H1 (cell line): ENCODE results near the gene NLRP11. TPM values are rescaled to one million over a fixed set of nuclear protein-coding genes. Genes with fewer than 3 reads are reported as not detected.

ENCODE experiments used
- CEBPB ChIP-seq: IDR thresholded peaks from 2 replicates; pipeline ENCODE4 v1.6.1; 2012; ENCODE audit warnings: low read depth, low read length
- HDAC6 ChIP-seq: IDR thresholded peaks from one replicate; pipeline ENCODE4 v1.7.1; 2012; ENCODE audit warnings: low read depth, mild to moderate bottlenecking, inconsistent platforms, low read length, moderate library complexity
- MAFK ChIP-seq: IDR thresholded peaks from 2 replicates; pipeline ENCODE4 v1.6.1; 2012; ENCODE audit warnings: low read depth, mild to moderate bottlenecking, improper control_type of control experiment, low read length
- NRF1 ChIP-seq: IDR thresholded peaks from 2 replicates; pipeline ENCODE4 v1.6.1; 2011; ENCODE audit warnings: mild to moderate bottlenecking, low read depth, low read length, improper control_type of control experiment
- RBBP5 ChIP-seq: IDR thresholded peaks from 2 replicates; pipeline ENCODE4 v1.7.1; 2012; ENCODE audit warnings: low read depth, mild to moderate bottlenecking, inconsistent platforms, low read length, moderate library complexity, borderline replicate concordance
- SP1 ChIP-seq: IDR thresholded peaks from 2 replicates; pipeline ENCODE4 v1.6.1; 2011; ENCODE audit warnings: low read depth, low read length
- YY1 ChIP-seq: IDR thresholded peaks from 2 replicates; pipeline ENCODE4 v1.6.1; 2011; ENCODE audit warnings: low read depth, mild to moderate bottlenecking, low read length
- polyA plus RNA-seq, 7 experiments: library from polyadenylated mRNA; depleted of rRNA in 3 of 7; stranded (reverse) in 5 of 7; unstranded in 2 of 7; fragments of >200 nt in 5 of 7; fragments of 200-250 nt in 2 of 7; gene quantifications; 1 replicate in 5 of 7; 2 replicates in 1 of 7; 4 replicates in 1 of 7; pipeline versions ENCODE4 v1.2.1 to v1.2.3, GENCODE V29; 2011 to 2013; ENCODE audit warnings: missing spikeins in 2 of 7, mixed read lengths in 2 of 7
- total RNA-seq: library from RNA; stranded (reverse); fragmentation: NEBNext Ultra II Directional; extraction: Animal tissue kit (Norgen Biotek cat#: 25700); gene quantifications from 2 replicates; pipeline ENCODE4 v1.2.1, GENCODE V29; 2021
- TF ChIP-seq, protein P1 (sequence below): IDR thresholded peaks from 2 replicates; pipeline ENCODE4 v1.6.1; 2011; ENCODE audit warnings: low read length, improper control_type of control experiment

The NLRP11 gene
- total and polyA plus RNA-seq, 2 of the 8 experiments (the other 6 are each of a cell fraction or from before 2014, with no cell fraction given) = not detected

DNA sequence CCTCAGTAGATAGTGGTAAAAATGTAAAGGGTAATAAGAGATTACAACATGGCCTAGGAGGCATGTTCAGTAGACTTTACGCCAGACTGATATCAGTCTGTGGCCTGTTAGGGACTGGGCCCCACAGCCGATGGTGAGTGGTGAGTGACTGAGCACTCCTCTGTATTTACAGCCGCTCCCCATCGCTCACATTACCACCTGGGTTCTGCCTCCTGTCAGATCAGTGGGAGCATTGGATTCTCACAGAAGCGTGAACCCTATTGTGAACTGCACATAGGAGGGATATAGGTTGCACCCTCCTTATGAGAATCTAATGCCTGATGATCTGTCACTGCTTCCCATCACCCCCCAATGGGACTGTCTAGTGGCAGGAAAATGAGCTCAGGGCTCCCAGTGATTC is 17.9 kb downstream of the NLRP11 start (continued):
- TF ChIP-seq CEBPB (no peak), NRF1 (no peak), HDAC6 (no peak), MAFK (no peak), RBBP5 (no peak), YY1 (no peak), SP1 (no peak)
- TF ChIP-seq, protein P1, sequence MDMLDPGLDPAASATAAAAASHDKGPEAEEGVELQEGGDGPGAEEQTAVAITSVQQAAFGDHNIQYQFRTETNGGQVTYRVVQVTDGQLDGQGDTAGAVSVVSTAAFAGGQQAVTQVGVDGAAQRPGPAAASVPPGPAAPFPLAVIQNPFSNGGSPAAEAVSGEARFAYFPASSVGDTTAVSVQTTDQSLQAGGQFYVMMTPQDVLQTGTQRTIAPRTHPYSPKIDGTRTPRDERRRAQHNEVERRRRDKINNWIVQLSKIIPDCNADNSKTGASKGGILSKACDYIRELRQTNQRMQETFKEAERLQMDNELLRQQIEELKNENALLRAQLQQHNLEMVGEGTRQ = no peak
